ENCODE data around the gene VDAC1.

VDAC1 gene

GRCh38 chr5:133926489-133927299 is 78.1 kb downstream of the VDAC1 start:
- no peak for DNase-seq (ENCODE audit: low read depth in 2 of 2)

GRCh38 chr5:133925866-133926488 is 78.8 kb downstream of the VDAC1 start:
- DNase-seq (ENCODE audit: low read depth in 2 of 2) = no peak

- no peak for DNase-seq (ENCODE audit: low read depth in 2 of 2)
These were observed 79.5 kb downstream of the VDAC1 start for GRCh38 chr5:133925269-133925668.

GRCh38 chr5:133924221-133924920 is 80.4 kb downstream of the VDAC1 start:
- DNase-seq (ENCODE audit: low read depth in 2 of 2) = no peak

- DNase-seq (ENCODE audit: low read depth in 2 of 2) = no peak
These were observed 82.8 kb downstream of the VDAC1 start for GRCh38 chr5:133921979-133922378.
